ENCODE data around the gene C1QTNF8.

C1QTNF8 gene

GRCh38 chr16:1054660-1055556 is 41.1 kb downstream of the C1QTNF8 start:
- H3K4me2 ChIP-seq (ENCODE audit: low read length) = no peak overlapping the region
- no peaks in the 10 kb centered on the region for H3K79me2 ChIP-seq (ENCODE audit: low read length)
- H3K4me3 ChIP-seq (ENCODE audit: low read length) = no peak overlapping the region
- no peak overlapping the region for H3K27ac ChIP-seq (ENCODE audit: low read length)
- no peak overlapping the region for H2AFZ ChIP-seq (ENCODE audit: low read depth, low read length)
- no peaks in the 10 kb centered on the region for H3K36me3 ChIP-seq (replicated peaks; ENCODE audit: low read depth, low read length)
- no peaks in the 10 kb centered on the region for H3K4me1 ChIP-seq (ENCODE audit: low read length)
- no peaks in the 10 kb centered on the region for H3K9me3 ChIP-seq (ENCODE audit: insufficient read depth, low read length)
- no peaks in the 10 kb centered on the region for H3K27me3 ChIP-seq (ENCODE audit: low read depth, low read length)
- no peak overlapping the region for H3K9ac ChIP-seq (ENCODE audit: low read length)
- H4K20me1 ChIP-seq (ENCODE audit: insufficient read depth, low read length) = no peaks in the 10 kb centered on the region
- TF ChIP-seq CTCF (IDR thresholded peaks at IDR 0.05; ENCODE audit: low read depth, low read length) = peak; percentile 76
- TF ChIP-seq EZH2phosphoT487 (IDR thresholded peaks at IDR 0.05; ENCODE audit: low read depth) = no peak

GRCh38 chr16:1053700-1054368 is 42.2 kb downstream of the C1QTNF8 start:
- Histone ChIP-seq H3K4me1 (ENCODE audit: low read length) (no peaks in the 10 kb centered on the region), H3K4me3 (ENCODE audit: low read length) (no peak overlapping the region), H2AFZ (ENCODE audit: low read depth, low read length) (no peak overlapping the region), H3K9ac (ENCODE audit: low read length) (no peak overlapping the region), H3K27ac (ENCODE audit: low read length) (no peak overlapping the region), H4K20me1 (ENCODE audit: insufficient read depth, low read length) (no peaks in the 10 kb centered on the region), H3K9me3 (ENCODE audit: insufficient read depth, low read length) (no peaks in the 10 kb centered on the region), H3K79me2 (ENCODE audit: low read length) (no peaks in the 10 kb centered on the region), H3K4me2 (ENCODE audit: low read length) (no peak overlapping the region), H3K27me3 (ENCODE audit: low read depth, low read length) (no peaks in the 10 kb centered on the region), H3K36me3 (replicated peaks; ENCODE audit: low read depth, low read length) (no peaks in the 10 kb centered on the region)
- TF ChIP-seq EZH2phosphoT487 (IDR thresholded peaks at IDR 0.05; ENCODE audit: low read depth) = no peak
- TF ChIP-seq CTCF (IDR thresholded peaks at IDR 0.05; ENCODE audit: low read depth, low read length) = no peak

GRCh38 chr16:1053121-1053521 is 42.9 kb downstream of the C1QTNF8 start:
- H2AFZ ChIP-seq (ENCODE audit: low read depth, low read length) = no peak overlapping the region
- H3K36me3 ChIP-seq (replicated peaks; ENCODE audit: low read depth, low read length) = no peaks in the 10 kb centered on the region
- no peaks in the 10 kb centered on the region for H3K27me3 ChIP-seq (ENCODE audit: low read depth, low read length)
- TF ChIP-seq CTCF (IDR thresholded peaks at IDR 0.05; ENCODE audit: low read depth, low read length) = no peak
- TF ChIP-seq EZH2phosphoT487 (IDR thresholded peaks at IDR 0.05; ENCODE audit: low read depth) = no peak
- no peaks in the 10 kb centered on the region for H3K79me2 ChIP-seq (ENCODE audit: low read length)
- H3K9ac ChIP-seq (ENCODE audit: low read length) = no peak overlapping the region
- H3K27ac ChIP-seq (ENCODE audit: low read length) = no peak overlapping the region
- H3K9me3 ChIP-seq (ENCODE audit: insufficient read depth, low read length) = no peaks in the 10 kb centered on the region
- H4K20me1 ChIP-seq (ENCODE audit: insufficient read depth, low read length) = no peaks in the 10 kb centered on the region
- H3K4me3 ChIP-seq (ENCODE audit: low read length) = no peak overlapping the region
- no peak overlapping the region for H3K4me2 ChIP-seq (ENCODE audit: low read length)
- no peaks in the 10 kb centered on the region for H3K4me1 ChIP-seq (ENCODE audit: low read length)

GRCh38 chr16:1052721-1053120 is 43.3 kb downstream of the C1QTNF8 start:
- Histone ChIP-seq H3K27me3 (ENCODE audit: low read depth, low read length) (no peaks in the 10 kb centered on the region), H4K20me1 (ENCODE audit: insufficient read depth, low read length) (no peaks in the 10 kb centered on the region), H3K9ac (ENCODE audit: low read length) (no peak overlapping the region), H2AFZ (ENCODE audit: low read depth, low read length) (no peak overlapping the region), H3K4me1 (ENCODE audit: low read length) (no peaks in the 10 kb centered on the region), H3K4me2 (ENCODE audit: low read length) (no peak overlapping the region), H3K9me3 (ENCODE audit: insufficient read depth, low read length) (no peaks in the 10 kb centered on the region), H3K27ac (ENCODE audit: low read length) (no peak overlapping the region), H3K4me3 (ENCODE audit: low read length) (no peak overlapping the region), H3K79me2 (ENCODE audit: low read length) (no peaks in the 10 kb centered on the region), H3K36me3 (replicated peaks; ENCODE audit: low read depth, low read length) (no peaks in the 10 kb centered on the region)
- TF ChIP-seq CTCF (IDR thresholded peaks at IDR 0.05; ENCODE audit: low read depth, low read length) (no peak), EZH2phosphoT487 (IDR thresholded peaks at IDR 0.05; ENCODE audit: low read depth) (no peak)

All from OCI-LY3 (cell line).